ENCODE data around the gene RAP1B. TPM values are rescaled to one million over a fixed set of nuclear protein-coding genes. Genes with fewer than 3 reads are reported as not detected.

Gene RAP1B
- total RNA-seq, 6 experiments from 2014 or later: 179 to 221 (median 213) TPM

DNA sequence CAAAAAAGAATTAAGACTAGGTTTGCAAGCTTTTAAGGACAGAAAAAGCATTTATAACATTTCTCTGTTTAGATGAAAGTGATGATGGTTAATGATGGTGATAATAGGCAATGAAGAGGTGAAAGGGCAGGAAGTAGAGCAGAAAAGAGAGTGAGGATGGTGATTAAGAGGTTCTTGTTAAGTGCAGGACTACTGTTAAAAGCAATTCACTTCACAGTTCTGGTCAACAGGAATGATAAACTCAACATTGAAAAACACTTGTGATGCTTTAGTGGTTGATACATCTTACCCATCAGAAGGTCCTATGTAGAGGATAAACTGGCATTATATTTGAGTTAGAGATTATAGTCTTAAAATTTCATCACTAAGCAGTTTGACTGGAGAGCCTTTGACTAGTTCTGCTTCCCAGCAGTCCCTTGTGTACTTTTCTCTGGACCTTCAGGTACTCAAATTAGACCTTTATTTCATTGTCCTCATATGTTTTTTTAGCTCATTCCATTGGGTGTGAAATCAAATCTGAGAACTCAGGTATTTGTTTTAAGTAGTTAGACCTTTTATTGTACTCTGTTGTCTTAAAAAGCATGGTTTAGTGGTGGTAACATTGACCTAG, 10.9 kb downstream of the RAP1B start:
- TF ChIP-seq, protein P1, sequence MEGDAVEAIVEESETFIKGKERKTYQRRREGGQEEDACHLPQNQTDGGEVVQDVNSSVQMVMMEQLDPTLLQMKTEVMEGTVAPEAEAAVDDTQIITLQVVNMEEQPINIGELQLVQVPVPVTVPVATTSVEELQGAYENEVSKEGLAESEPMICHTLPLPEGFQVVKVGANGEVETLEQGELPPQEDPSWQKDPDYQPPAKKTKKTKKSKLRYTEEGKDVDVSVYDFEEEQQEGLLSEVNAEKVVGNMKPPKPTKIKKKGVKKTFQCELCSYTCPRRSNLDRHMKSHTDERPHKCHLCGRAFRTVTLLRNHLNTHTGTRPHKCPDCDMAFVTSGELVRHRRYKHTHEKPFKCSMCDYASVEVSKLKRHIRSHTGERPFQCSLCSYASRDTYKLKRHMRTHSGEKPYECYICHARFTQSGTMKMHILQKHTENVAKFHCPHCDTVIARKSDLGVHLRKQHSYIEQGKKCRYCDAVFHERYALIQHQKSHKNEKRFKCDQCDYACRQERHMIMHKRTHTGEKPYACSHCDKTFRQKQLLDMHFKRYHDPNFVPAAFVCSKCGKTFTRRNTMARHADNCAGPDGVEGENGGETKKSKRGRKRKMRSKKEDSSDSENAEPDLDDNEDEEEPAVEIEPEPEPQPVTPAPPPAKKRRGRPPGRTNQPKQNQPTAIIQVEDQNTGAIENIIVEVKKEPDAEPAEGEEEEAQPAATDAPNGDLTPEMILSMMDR (IDR thresholded peaks at IDR 0.05): no peak
- peaks cover 81% of the 10 kb centered on the region for H3K4me1 Mint-ChIP-seq (ENCODE audit: low read depth)
- H3K27ac Mint-ChIP-seq: peak overlapping the region; percentile 60
- H3K9me3 Mint-ChIP-seq: no peaks in the 10 kb centered on the region
- no peak for DNase-seq
- H3K4me3 Mint-ChIP-seq: peak overlapping the region; percentile 4; the same call in 1 of the 2 replicates
- no peaks in the 10 kb centered on the region; the same call in 1 of the 2 replicates for H3K27me3 Mint-ChIP-seq (ENCODE audit: insufficient read depth)
- peaks cover 37% of the 10 kb centered on the region for H3K36me3 Mint-ChIP-seq (ENCODE audit: low read depth)

DNA sequence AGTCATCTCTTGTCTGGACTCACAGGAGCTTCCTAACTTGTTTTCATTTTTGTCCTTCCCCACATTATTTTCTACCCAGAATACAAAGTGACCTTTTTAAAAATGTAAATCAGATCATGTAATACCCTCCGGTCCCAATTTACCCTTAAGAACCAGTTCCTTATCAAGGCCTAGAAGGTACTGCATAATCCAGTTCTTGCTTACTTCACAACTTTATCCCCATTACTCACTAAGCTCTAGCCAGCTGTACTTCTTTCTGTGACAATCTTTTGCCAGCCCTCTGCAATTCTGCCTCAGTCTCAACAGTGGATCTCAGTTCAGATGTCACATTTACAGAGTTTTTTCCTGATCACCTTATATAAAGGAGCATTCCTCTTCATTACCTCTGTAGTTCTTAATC, 11.6 kb downstream of the RAP1B start:
- no peak for DNase-seq
- H3K27ac Mint-ChIP-seq: peak overlapping the region; percentile 60
- H3K36me3 Mint-ChIP-seq (ENCODE audit: low read depth): peaks cover 44% of the 10 kb centered on the region
- no peak overlapping the region for H3K4me3 Mint-ChIP-seq
- TF ChIP-seq, protein P1 (IDR thresholded peaks at IDR 0.05): no peak
- peaks cover 82% of the 10 kb centered on the region for H3K4me1 Mint-ChIP-seq (ENCODE audit: low read depth)
- no peaks in the 10 kb centered on the region for H3K9me3 Mint-ChIP-seq
- no peaks in the 10 kb centered on the region; the same call in 1 of the 2 replicates for H3K27me3 Mint-ChIP-seq (ENCODE audit: insufficient read depth)

DNA sequence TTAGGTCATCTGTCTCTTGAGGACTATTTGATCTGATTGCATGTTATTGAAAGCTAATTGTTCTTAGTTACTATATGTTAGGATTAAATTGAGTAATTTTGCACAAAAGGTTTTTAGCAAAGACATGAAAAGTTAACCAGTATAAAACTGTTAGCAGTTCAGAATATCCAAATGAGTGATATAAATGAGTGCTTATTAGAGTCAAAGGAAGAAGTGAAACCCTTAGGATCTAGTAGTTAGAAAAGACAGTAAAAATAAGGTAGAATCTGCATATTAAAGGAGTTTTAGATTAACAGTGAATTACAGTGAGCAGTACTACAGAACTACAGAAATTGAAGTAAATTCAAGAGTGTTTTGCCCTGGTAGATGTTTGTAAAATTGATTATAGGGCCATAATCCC, 12.4 kb downstream of the RAP1B start:
- H3K36me3 Mint-ChIP-seq (ENCODE audit: low read depth): peaks cover 52% of the 10 kb centered on the region
- H3K9me3 Mint-ChIP-seq: no peaks in the 10 kb centered on the region
- no peaks in the 10 kb centered on the region; the same call in 1 of the 2 replicates for H3K27me3 Mint-ChIP-seq (ENCODE audit: insufficient read depth)
- H3K27ac Mint-ChIP-seq: peak overlapping the region; percentile 60
- peaks cover 77% of the 10 kb centered on the region for H3K4me1 Mint-ChIP-seq (ENCODE audit: low read depth)
- no peak for DNase-seq
- peak overlapping the region; percentile 12 for H3K4me3 Mint-ChIP-seq
- TF ChIP-seq, protein P1 (IDR thresholded peaks at IDR 0.05): no peak

DNA sequence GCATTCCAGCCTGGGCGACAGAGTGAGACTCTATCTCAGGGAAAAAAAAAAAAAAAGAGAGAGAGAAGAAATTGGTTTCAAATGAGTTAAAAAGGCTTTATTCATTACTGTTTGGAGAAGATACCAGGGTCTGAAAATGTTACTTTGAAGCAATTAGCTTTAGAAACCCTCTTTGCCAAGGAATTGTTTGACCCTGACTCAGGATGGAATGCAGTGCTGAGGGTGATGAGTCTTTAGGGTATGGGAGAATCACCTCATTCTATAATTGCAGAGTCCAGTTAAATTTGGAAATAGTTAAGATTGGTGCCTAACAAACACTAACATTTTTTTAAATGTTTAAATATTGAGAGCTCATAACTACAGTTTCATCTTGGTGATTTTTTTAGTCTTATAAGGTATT, 13.3 kb downstream of the RAP1B start:
- Mint-ChIP-seq H3K9me3 (no peaks in the 10 kb centered on the region), H3K27me3 (ENCODE audit: insufficient read depth) (no peaks in the 10 kb centered on the region; the same call in 1 of the 2 replicates), H3K27ac (peak overlapping the region; percentile 60), H3K4me1 (ENCODE audit: low read depth) (peaks cover 68% of the 10 kb centered on the region), H3K4me3 (peak overlapping the region; percentile 12), H3K36me3 (ENCODE audit: low read depth) (peaks cover 48% of the 10 kb centered on the region)
- TF ChIP-seq, protein P1 (IDR thresholded peaks at IDR 0.05): no peak
- peak; percentile 55 for DNase-seq

DNA sequence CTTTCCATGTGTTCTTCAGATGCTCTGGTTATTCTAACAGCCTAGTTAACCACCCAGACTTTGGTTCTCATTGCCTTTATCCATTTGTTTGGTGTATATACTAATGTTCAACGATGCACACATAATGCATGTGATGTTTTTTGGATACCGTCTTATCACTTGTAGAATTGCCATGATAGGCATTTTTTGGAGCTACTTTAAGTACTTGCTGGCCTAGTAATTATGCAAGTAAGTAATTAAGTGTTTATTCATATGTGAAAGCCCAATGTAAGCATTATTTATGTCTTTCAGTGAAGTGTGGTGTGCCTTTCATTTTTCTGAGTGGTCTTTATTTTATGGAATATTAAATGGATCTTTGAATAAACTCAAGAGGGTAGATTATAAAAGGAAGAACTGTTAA, 14.2 kb downstream of the RAP1B start:
- Mint-ChIP-seq H3K4me1 (ENCODE audit: low read depth) (peaks cover 64% of the 10 kb centered on the region), H3K27ac (peak overlapping the region; percentile 18; the same call in 1 of the 2 replicates), H3K27me3 (ENCODE audit: insufficient read depth) (no peaks in the 10 kb centered on the region; the same call in 1 of the 2 replicates), H3K36me3 (ENCODE audit: low read depth) (peaks cover 47% of the 10 kb centered on the region), H3K4me3 (no peak overlapping the region), H3K9me3 (no peaks in the 10 kb centered on the region)
- TF ChIP-seq, protein P1 (IDR thresholded peaks at IDR 0.05): no peak
- no peak for DNase-seq

Measured in HFFc6 (cell line).